ENCODE results near the gene KIF4A.

GRCh38 chrX:70437011-70437410, 147.1 kb downstream of the KIF4A start:
- TF ChIP-seq CTCF (IDR thresholded peaks at IDR 0.05) (no peak), USF1 (CRISPR knock-in tag; IDR thresholded peaks at IDR 0.05) (no peak), JUN (CRISPR knock-in tag; IDR thresholded peaks at IDR 0.05) (no peak), ZNF263 (CRISPR knock-in tag; IDR thresholded peaks at IDR 0.05; ENCODE audit: low read depth) (no peak), JAZF1 (CRISPR knock-in tag; IDR thresholded peaks at IDR 0.05) (no peak), CREB1 (CRISPR knock-in tag; IDR thresholded peaks at IDR 0.05) (no peak), USF2 (CRISPR knock-in tag; IDR thresholded peaks at IDR 0.05) (no peak), SOX15 (CRISPR knock-in tag; IDR thresholded peaks at IDR 0.05) (no peak), TEAD4 (CRISPR knock-in tag; IDR thresholded peaks at IDR 0.05) (no peak), FOXJ3 (CRISPR knock-in tag; IDR thresholded peaks at IDR 0.05; ENCODE audit: borderline replicate concordance) (no peak), ZNF232 (CRISPR knock-in tag; IDR thresholded peaks at IDR 0.05) (no peak)
